ENCODE data around the gene C1GALT1C1.

DNA sequence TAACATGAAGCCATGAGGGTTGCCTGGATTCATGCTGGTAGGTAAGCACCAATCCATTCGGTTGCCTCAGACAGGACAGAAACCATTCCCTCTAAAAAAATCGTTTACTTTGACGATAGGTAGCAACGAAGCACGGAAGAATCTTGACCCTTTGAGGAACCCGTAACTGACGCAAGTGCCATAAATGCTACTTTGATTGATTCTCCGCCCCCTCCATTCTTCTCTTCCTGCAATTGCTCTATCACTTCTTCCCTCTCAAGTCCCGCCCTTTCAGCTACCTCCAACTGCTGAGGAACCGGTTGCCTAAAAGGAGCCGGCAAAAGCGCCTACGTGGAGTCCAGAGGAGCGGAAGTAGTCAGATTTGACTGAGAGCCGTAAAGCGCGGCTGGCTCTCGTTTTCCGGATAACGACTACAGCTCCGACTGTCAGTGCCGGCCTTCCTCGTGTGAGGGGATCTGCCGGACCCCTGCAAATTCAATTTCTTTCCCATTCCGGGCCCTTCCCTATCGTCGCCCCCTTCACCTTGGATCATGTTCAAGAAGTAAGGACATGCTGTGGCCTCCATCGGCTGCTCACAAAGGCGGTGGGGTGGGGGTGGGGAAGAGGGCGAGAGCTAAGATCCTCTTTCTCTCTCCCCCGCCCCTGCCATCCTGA is 26.0 kb downstream of the C1GALT1C1 start, which contains the start of gene MCTS1:
- TF ChIP-seq CTCF (IDR thresholded peaks at IDR 0.05), result no peak
- TF ChIP-seq ZFX (IDR thresholded peaks at IDR 0.05; ENCODE audit: borderline replicate concordance), result no peak
